Naive thymus-derived CD8-positive, alpha-beta T cell (primary cell): Measurements from ENCODE around the gene FGFBP3. TPM values are rescaled to one million over a fixed set of nuclear protein-coding genes. Genes with fewer than 3 reads are reported as not detected.

ENCODE experiments used
- ATAC-seq, 2 donors: fragments of 150-1000 bp; cut with Tn5 transposase in 1 of 2; sonication (Bioruptor Pico), chemical (Tn5 transposase) in 1 of 2; 1 replicate in 1 of 2; 2 replicates in 1 of 2; pipeline ENCODE4 v1.10.0; 2021; ENCODE audit warnings: mild to moderate bottlenecking in 2 of 2, moderate library complexity in 2 of 2
- POLR2A ChIA-PET: fragments of 350-600 bp; sonication (Branson Sonifier 250); formaldehyde crosslinking; loops from one replicate; lab custom pipeline; 2021; ENCODE audit warnings: antibody characterized with exemption; lab: Charles Lee
- DNase-seq, 10 donors: peaks; one replicate each; pipeline versions ENCODE4 v3.0.0 to v3.0.0-alpha.2; 2020 to 2022
- H3K27ac Mint-ChIP-seq, 10 donors: one replicate each; pipeline ENCODE4 v1.8.0; 2020 to 2022; ENCODE audit warnings: mild to moderate bottlenecking in 10 of 10, mixed read lengths in 10 of 10, moderate library complexity in 4 of 10, inconsistent platforms in 1 of 10
- H3K27me3 Mint-ChIP-seq, 5 donors: one replicate each; pipeline ENCODE4 v1.8.0; 2021 to 2022; ENCODE audit warnings: mixed read lengths in 5 of 5
- H3K36me3 Mint-ChIP-seq, 3 donors: one replicate each; pipeline ENCODE4 v1.8.0; 2020 to 2022; ENCODE audit warnings: mixed read lengths in 3 of 3, mild to moderate bottlenecking in 2 of 3, inconsistent platforms in 1 of 3
- H3K4me1 Mint-ChIP-seq, 4 donors: one replicate each; pipeline ENCODE4 v1.8.0; 2021 to 2022; ENCODE audit warnings: mixed read lengths in 4 of 4
- H3K4me3 Mint-ChIP-seq, 10 donors: one replicate each; pipeline ENCODE4 v1.8.0; 2020 to 2022; ENCODE audit warnings: mild to moderate bottlenecking in 10 of 10, mixed read lengths in 10 of 10, moderate library complexity in 6 of 10, inconsistent platforms in 1 of 10
- H3K9me3 Mint-ChIP-seq, 9 donors: one replicate each; pipeline ENCODE4 v1.8.0; 2020 to 2022; ENCODE audit warnings: mixed read lengths in 9 of 9, mild to moderate bottlenecking in 3 of 9, inconsistent platforms in 1 of 9, moderate library complexity in 1 of 9
- polyA plus RNA-seq, 3 donors: library from polyadenylated mRNA; unstranded; fragments of 300-500 nt; fragmentation: Illumina TruSeq; gene quantifications; one replicate each; pipeline ENCODE4 v1.2.3, GENCODE V29; 2021
- total RNA-seq, 8 experiments: library from RNA in 2 of 8; stranded (reverse) in 2 of 8; gene quantifications; one replicate each; pipeline ENCODE4 v1.2.3 and lab custom pipeline; 2021 to 2026

Gene FGFBP3
- total and polyA plus RNA-seq, 5 experiments from 2014 or later, result 2.5 to 10.2 (median 4.0) TPM

DNA sequence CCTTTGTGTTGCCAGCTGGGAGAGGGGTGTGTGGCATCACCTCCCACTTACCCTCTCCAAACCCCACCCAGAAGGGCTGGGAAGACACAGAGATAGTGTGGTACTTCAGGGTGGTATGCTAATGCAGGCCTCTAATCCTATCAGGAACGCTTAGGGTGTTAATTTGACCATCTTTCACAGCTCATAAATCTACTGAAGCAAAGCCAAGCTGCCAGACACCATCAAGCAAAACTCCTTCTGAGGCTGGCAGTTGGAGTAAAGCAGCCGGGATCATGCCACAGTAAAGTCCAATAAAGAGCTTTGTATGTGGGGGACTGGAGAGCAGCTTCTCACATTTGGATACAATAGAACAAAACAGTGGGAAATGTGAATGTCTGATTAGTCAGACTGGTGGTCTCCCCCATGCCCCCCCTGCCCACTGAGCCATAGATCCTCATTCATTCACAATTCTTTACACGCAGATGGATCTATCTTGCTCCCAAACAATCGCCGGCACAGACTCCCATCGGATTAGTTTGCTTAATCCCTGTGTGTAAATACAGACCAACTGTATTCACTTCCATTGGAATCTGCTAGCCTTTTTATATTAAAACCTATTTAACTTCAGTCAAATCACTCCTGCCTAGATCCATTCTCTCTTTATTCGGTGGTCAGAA, 29.6 kb downstream of the FGFBP3 start:
- H3K9me3 Mint-ChIP-seq, result peaks cover 0 to 9% (median 3%) of the 10 kb centered on the region in 9 donors

DNA sequence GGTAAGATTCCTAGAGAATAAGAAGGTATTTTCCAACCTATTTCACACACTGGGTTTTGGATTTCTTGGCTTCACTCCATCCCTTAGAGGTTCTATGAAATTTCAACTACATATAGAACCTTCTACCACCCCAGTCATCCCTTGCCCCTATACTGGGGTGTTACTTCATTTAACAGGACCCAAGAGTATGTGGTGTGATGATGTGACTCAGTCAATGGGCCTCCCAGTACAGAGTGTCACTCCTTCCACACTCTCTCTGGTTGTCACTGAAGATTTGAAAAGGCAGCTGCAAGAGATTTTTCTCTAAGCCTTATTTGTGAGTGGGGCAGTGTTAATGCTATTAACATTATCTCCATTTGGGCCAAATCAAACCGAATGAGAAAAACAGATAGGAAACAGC, 33.5 kb downstream of the FGFBP3 start:
- H3K36me3 Mint-ChIP-seq, result peaks cover 0 to under 1% (median 0%) of the 10 kb centered on the region in 3 donors
- H3K4me3 Mint-ChIP-seq, result no peak overlapping the region
- POLR2A ChIA-PET, result no interaction called here
- H3K9me3 Mint-ChIP-seq, result peaks cover 0 to 1% (median 0%) of the 10 kb centered on the region in 9 donors
- H3K4me1 Mint-ChIP-seq, result no peaks in the 10 kb centered on the region
- no peak overlapping the region for H3K27ac Mint-ChIP-seq
- DNase-seq, result no peak
- no peaks in the 10 kb centered on the region for H3K27me3 Mint-ChIP-seq
- no peak for ATAC-seq

More for the DNA sequence above, 29.6 kb downstream of the FGFBP3 start:
- POLR2A ChIA-PET, result interaction anchor here (0.6 kb wide), 1 partner anchor 72 kb away, joined by 3 read pairs; no protein-coding TSS in a partner anchor
- DNase-seq (no peak), ATAC-seq (no peak)
- Mint-ChIP-seq H3K36me3 (peaks cover 0 to 8% (median 6%) of the 10 kb centered on the region in 3 donors), H3K27me3 (no peaks in the 10 kb centered on the region), H3K4me3 (no peak overlapping the region), H3K4me1 (no peaks in the 10 kb centered on the region), H3K27ac (peak overlapping the region in 1 of 10 donors; percentile 25)

DNA sequence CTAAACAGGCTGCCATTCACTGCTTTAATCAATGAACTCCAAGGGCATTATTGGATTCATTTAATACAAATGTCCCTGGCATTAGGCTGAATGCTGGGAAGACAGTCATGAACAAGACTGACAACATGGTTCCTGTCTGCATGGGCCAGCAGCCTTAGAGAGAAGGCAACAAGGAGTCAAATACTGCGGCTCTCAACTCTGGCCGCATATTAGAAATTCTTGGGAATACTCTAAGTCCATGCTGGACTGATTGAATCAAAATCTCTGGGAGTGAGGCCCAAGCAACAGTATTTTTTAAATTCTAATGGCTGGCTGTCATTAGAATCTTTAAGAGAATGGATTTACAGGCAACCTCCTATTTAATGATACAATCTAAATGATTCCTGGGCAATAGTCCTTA, 34.1 kb downstream of the FGFBP3 start:
- POLR2A ChIA-PET, result interaction anchor here (0.5 to 0.6 kb wide), 2 partner anchors 81 to 82 kb away, joined by 3 to 4 read pairs; no protein-coding TSS in a partner anchor
- DNase-seq (no peak), ATAC-seq (no peak)
- H3K9me3 Mint-ChIP-seq, result no peaks in the 10 kb centered on the region
- no peak overlapping the region for H3K4me3 Mint-ChIP-seq
- no peak overlapping the region for H3K27ac Mint-ChIP-seq
- no peaks in the 10 kb centered on the region for H3K4me1 Mint-ChIP-seq
- no peaks in the 10 kb centered on the region for H3K36me3 Mint-ChIP-seq
- no peaks in the 10 kb centered on the region for H3K27me3 Mint-ChIP-seq

DNA sequence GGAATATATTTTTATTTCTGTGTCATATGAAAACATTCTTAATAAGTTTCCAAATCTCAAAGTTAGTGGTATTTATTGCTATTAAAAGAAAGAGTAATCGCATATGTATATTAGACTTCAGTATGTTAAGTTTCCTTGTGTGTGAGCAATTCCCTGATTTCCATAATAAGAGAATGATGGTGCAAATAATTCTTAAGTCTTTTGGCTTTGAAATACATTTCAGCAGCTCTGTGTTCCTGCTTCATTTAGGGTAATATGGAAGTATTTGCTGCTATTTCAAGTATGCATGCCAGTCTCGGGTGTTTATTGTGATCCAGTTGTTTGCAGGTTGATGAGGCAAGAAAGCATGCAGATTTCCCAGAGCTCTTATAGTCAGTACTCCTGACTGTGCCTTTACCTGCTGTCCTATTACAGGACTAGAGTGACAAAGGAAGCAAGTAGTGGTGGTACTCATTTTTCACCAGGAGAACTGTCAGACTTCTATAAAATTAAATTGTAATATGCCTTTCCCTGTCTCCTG, 43.7 kb downstream of the FGFBP3 start:
- H3K9me3 Mint-ChIP-seq, result no peaks in the 10 kb centered on the region
- DNase-seq, result no peak
- H3K27ac Mint-ChIP-seq, result peak overlapping the region in 2 of 10 donors; percentile 4 to 24
- H3K4me3 Mint-ChIP-seq, result no peak overlapping the region
- POLR2A ChIA-PET, result interaction anchor here (1.5 kb wide), 1 partner anchor 68 kb away, joined by 3 read pairs; the partner anchor contains the start of gene TNKS2
- H3K36me3 Mint-ChIP-seq, result peaks cover 0 to 52% (median 10%) of the 10 kb centered on the region in 3 donors
- H3K27me3 Mint-ChIP-seq, result no peaks in the 10 kb centered on the region
- no peak for ATAC-seq
- H3K4me1 Mint-ChIP-seq, result no peaks in the 10 kb centered on the region

DNA sequence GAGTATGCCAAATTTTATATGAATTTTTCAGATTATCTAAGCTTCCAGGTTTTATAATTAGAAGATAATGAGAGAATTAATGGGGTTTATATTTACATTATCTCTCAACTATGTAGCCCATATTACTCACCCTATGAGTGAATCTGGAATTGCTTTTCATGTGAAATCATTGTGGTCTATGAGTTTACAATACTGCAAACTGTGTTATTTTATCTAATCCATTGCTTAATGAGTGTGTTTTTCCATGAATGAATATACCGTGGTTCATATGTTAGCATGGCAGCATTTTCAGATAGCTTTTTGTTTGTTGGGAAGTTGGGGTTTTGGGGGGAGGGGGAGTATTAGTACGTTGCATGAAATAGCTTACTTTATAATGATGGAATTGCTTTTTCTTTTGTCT, 44.5 kb downstream of the FGFBP3 start:
- Mint-ChIP-seq H3K9me3 (no peaks in the 10 kb centered on the region), H3K27me3 (no peaks in the 10 kb centered on the region), H3K4me1 (no peaks in the 10 kb centered on the region), H3K27ac (no peak overlapping the region), H3K4me3 (no peak overlapping the region), H3K36me3 (peaks cover 0 to 60% (median 10%) of the 10 kb centered on the region in 3 donors)
- POLR2A ChIA-PET, result interaction anchor here (1.5 kb wide), 1 partner anchor 67 kb away, joined by 3 read pairs; the partner anchor contains the start of gene TNKS2
- no peak for ATAC-seq
- no peak for DNase-seq

DNA sequence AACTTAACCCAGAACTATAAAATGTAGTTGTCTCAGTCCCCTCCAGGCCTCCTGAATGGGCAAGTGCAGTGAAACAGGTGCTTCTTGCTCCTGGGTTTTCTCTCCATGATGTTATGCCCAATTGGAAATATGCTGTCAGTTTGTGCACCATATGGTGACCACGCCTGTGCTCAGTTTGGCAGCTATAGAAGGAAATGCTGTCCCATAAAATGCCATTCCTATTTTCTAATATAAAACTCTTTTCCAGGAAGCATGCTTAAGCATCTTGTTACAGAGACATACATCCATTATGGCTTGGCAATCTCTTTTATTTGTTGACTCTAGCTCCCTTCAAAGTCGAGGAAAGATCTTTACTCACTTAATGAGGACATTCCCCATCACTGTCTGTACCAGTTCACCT, 45.2 kb downstream of the FGFBP3 start:
- peaks cover 0 to 66% (median 10%) of the 10 kb centered on the region in 3 donors for H3K36me3 Mint-ChIP-seq
- no peaks in the 10 kb centered on the region for H3K27me3 Mint-ChIP-seq
- no peaks in the 10 kb centered on the region for H3K9me3 Mint-ChIP-seq
- no peak overlapping the region for H3K4me3 Mint-ChIP-seq
- H3K4me1 Mint-ChIP-seq, result no peaks in the 10 kb centered on the region
- DNase-seq, result no peak
- POLR2A ChIA-PET, result no interaction called here
- ATAC-seq, result no peak
- H3K27ac Mint-ChIP-seq, result no peak overlapping the region

DNA sequence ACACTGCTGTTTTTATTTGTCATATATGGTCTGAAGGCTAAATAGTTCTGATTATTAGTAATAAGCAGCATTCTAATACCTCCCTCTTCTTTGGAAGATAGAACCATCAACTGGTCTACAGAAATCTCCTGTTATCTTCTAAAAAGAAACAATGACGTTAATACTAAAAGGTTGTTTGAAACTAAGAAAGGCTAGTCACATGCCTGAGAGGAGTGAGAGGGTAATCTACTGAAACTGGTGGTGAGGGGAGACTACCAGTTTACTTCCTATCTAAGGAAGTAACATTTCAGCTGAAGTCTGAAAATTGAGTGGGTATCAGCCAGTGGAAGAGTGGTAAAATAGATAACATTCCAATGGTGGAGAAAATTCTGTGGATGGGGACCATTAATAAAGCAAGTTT, 48.4 kb downstream of the FGFBP3 start:
- Mint-ChIP-seq H3K27ac (peak overlapping the region in 3 of 10 donors; percentile 28 to 87 (median 51)), H3K27me3 (no peaks in the 10 kb centered on the region), H3K4me3 (no peak overlapping the region), H3K36me3 (peaks cover 4 to 93% (median 20%) of the 10 kb centered on the region in 3 donors), H3K9me3 (no peaks in the 10 kb centered on the region), H3K4me1 (no peaks in the 10 kb centered on the region)
- DNase-seq, result no peak
- POLR2A ChIA-PET, result no interaction called here
- no peak for ATAC-seq

DNA sequence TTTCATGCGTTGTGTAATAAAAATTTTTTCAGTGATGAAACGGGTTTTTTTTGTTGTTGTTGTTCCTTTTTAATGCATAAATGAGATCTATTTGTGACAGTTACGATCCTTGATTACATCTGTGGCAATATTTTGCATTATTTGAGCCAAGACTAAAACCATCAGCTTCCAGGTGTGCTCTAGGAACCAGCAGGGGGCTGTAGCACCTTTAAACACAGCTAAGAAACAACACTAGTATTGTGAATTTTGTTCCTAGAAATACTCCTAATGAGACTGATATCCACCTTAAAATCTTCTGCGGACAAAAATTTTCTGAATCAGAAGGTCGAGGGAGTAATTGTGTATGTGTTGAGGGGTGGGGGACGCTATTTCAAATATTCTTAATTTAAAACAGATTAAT, 52.6 kb downstream of the FGFBP3 start:
- ATAC-seq (no peak), DNase-seq (no peak)
- H3K9me3 Mint-ChIP-seq, result no peaks in the 10 kb centered on the region
- POLR2A ChIA-PET, result no interaction called here
- no peaks in the 10 kb centered on the region for H3K4me1 Mint-ChIP-seq
- no peak overlapping the region for H3K4me3 Mint-ChIP-seq
- peaks cover 4 to 93% (median 24%) of the 10 kb centered on the region in 3 donors for H3K36me3 Mint-ChIP-seq
- H3K27ac Mint-ChIP-seq, result peak overlapping the region in 2 of 10 donors; percentile 40 to 83
- no peaks in the 10 kb centered on the region for H3K27me3 Mint-ChIP-seq

Other genes starting within 250 kb of the FGFBP3 start
- gene TNKS2, start 111.1 kb downstream of the FGFBP3 start, total RNA-seq, result 10 to 100 TPM; 57.0 to 57.7 TPM
- 10 to 100 TPM; 15.2 to 25.4 (median 18.6) TPM for gene TNKS2, start 111.1 kb downstream of the FGFBP3 start, polyA plus RNA-seq
- 10 to 100 TPM; 81.6 to 82.7 TPM for gene BTAF1, start 14.3 kb upstream of the FGFBP3 start, total RNA-seq
- 1 to 10 TPM; 7.9 to 9.1 (median 8.6) TPM for gene BTAF1, start 14.3 kb upstream of the FGFBP3 start, polyA plus RNA-seq